ENCODE data around the gene CACNA1C.

Gene CACNA1C

DNA sequence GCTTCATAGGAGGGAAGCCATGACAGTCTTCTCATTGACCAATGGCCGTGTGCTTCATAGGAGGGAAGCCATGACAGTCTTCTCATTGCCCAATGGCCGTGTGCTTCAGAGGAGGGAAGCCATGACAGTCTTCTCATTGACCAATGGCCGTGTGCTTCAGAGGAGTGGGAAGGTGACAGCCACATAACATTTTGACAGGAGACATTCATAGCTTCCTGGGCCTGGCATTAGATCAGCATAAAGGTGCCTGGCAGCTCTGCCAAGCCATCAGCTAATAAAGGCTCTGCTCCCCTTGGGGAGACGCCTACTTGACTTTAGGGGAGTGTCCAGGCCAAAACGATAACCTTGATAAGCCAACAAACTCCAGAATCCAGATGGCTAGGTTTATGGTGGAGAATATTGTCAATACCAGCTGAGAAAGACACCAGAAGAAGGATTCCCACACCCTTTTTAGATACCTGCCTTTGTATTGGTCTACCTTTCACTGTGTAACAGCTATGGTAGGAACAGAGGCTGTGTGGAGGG lies 468.0 kb downstream of the CACNA1C start:
- in situ Hi-C loops (cut with MboI; ENCODE audit: low sequenced_read_pairs): no loop called here

- in situ Hi-C loops (cut with MboI; ENCODE audit: low sequenced_read_pairs): no loop called here
Measured at GRCh38 chr12:2523317-2523716, 470.5 kb downstream of the CACNA1C start.

GRCh38 chr12:2523844-2524243 lies 471.1 kb downstream of the CACNA1C start:
- in situ Hi-C loops (cut with MboI; ENCODE audit: low sequenced_read_pairs): no loop called here

DNA sequence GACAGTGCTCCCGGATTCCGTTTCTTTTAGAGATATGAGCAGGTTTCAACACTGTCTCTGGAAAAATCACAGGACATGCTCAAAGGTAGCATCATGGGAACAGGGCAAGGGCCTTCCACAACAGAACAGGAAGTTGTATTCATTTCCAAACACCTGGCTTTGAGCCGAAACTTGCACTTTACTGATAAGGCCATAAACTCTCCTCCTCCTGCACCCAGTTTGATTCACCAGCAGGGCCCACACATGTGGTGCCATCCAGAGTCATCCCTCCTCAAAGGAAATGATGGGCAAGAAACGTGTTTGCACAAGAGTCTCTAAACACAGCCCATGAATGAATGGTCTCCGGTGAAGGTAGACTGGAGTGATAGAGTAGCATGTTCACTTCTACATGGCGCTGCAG lies 473.6 kb downstream of the CACNA1C start:
- in situ Hi-C loops (cut with MboI; ENCODE audit: low sequenced_read_pairs): no loop called here

DNA sequence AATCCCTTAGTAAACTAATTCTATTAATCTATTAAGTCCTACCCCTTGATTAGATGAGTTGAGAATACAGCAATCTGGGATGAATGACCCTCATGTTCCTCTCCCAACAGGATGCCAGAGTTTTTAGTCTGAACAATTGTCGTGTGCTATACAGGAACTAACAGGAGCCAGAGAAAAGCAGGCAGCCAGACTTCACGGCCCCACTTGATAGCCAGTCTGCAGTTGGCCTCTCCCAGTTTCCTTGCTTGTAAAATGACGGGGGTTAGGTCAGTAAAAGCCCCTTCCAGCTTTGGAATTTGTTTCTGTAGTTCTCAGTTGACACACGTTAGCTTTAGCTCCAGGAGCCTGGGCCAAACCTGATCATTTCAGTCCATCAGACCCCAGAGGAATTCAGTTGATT lies 475.2 kb downstream of the CACNA1C start:
- in situ Hi-C loops (cut with MboI; ENCODE audit: low sequenced_read_pairs): no loop called here

- in situ Hi-C loops (cut with MboI; ENCODE audit: low sequenced_read_pairs): no loop called here
Measured at GRCh38 chr12:2529807-2530206, 477.0 kb downstream of the CACNA1C start.

DNA sequence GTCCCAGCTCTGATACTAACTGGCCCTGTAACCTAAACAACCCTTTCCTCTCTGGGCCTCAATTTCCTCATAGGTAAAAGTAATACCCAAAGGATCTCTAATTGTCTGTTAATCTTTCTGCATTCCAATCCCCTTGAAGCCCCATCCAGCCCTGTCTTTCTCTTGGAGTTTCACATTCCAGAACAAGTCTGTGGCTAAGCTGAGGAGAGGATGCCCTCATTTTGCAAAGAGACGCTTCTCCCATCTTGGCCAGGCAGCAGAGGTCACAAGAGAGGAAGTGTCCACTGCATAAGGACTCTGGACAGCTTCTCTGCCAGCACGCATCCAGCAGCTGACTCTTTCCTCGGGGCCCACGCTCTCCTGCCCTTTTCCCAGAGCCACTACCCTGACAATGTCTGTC lies 478.6 kb downstream of the CACNA1C start:
- in situ Hi-C loops (cut with MboI; ENCODE audit: low sequenced_read_pairs): no loop called here

GRCh38 chr12:2533036-2533435 lies 480.2 kb downstream of the CACNA1C start:
- in situ Hi-C loops (cut with MboI; ENCODE audit: low sequenced_read_pairs): no loop called here

- in situ Hi-C loops (cut with MboI; ENCODE audit: low sequenced_read_pairs): no loop called here
Measured at GRCh38 chr12:2535583-2536204, 482.9 kb downstream of the CACNA1C start.

GRCh38 chr12:2536724-2537123 lies 483.9 kb downstream of the CACNA1C start:
- in situ Hi-C loops (cut with MboI; ENCODE audit: low sequenced_read_pairs): no loop called here

DNA sequence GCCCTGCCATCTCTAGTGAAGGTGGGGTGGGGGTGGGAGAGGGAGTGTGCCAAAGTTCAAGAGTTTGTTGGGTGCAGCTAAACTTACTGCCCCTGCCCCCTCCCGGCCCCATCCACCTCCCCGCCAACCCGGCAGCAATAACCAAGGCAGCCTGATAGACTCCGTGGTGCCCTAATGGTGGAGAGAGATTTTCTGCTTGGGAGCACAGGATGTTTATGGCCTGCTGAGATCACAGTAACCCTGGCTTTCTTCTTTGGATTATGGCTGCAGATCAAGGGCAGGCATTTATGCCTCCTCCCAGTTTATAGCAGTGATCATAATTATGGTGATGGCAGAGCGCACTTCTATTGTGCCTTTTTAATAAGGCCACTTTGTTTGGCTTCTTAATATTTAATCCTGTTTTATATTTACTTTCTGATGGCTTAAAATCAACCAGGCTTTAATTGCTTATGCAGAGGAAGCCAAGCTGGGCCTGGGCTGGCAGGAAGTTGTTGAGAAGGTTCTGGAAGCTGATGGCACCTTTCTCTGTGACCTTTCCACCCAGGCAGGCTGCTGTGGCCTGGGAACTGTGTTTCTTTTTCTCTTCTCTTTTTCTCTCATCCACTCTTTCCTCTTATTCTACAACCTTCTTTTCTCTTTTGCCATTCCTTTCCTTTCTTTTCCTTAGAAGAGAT lies 485.2 kb downstream of the CACNA1C start:
- in situ Hi-C loops (cut with MboI; ENCODE audit: low sequenced_read_pairs): no loop called here

DNA sequence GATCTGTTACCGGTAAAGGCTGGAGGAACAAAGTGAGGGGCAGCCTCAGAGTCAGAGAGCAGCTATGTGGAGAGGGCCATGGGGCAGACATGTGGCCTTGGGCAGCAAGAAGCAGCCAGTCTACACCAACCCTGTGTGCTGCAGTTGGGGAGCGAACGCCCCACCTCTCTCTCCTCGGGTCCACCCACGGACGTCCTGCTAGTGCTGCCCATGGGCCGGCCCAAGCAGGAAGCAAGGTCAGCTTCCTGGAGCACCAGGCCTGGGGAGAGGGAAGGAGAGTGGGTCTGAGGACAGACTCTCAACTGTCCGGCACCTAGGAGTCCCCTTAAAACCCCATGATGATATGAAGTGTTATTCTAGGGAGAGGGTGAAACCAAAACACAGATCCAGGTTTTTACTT lies 487.2 kb downstream of the CACNA1C start:
- in situ Hi-C loops (cut with MboI; ENCODE audit: low sequenced_read_pairs): no loop called here

GRCh38 chr12:2540535-2540941 lies 487.8 kb downstream of the CACNA1C start:
- in situ Hi-C loops (cut with MboI; ENCODE audit: low sequenced_read_pairs): no loop called here

GRCh38 chr12:2541631-2542204 lies 488.9 kb downstream of the CACNA1C start:
- in situ Hi-C loops (cut with MboI; ENCODE audit: low sequenced_read_pairs): no loop called here

DNA sequence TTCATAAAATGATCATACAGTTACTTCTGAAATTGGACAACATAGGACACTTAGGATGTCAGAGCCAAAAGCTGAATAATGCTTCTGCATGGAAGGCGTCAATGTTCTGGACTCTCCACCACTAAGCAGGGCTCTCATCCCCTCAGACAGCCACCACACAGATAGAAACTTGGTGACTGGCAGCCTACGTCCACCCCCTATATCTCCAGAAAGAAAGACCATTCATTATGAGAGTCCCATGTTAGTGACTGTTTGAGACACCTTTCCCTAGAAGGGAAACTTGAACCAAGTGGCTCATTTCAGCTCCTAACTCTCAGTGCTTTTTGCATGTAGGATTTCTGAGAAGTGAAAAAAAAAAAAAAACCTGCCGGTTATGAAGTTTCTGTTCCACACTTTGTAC lies 491.0 kb downstream of the CACNA1C start:
- in situ Hi-C loops (cut with MboI; ENCODE audit: low sequenced_read_pairs): no loop called here

- in situ Hi-C loops (cut with MboI; ENCODE audit: low sequenced_read_pairs): no loop called here
Measured at GRCh38 chr12:2544230-2544629, 491.4 kb downstream of the CACNA1C start.

GRCh38 chr12:2547273-2548044 lies 494.7 kb downstream of the CACNA1C start:
- in situ Hi-C loops (cut with MboI; ENCODE audit: low sequenced_read_pairs): no loop called here

DNA sequence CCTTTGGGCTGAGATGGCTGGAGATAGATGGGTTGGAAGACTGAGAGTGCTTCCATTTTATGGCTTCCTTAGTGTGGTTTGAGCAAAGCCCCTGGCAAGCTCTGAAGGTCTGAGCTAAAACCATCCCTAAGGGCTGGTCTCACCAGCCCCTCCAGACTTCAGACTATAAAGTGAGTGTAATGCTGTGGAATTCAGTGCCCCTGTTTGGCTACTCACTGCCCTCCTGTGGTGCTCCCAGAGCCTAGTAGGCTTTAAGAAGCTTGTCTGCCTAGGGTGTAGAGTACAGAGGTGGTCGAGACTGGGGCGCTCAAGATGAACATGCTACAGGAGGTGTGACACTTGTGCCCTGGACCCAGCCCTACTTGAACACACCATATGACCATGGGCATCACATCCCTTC lies 495.3 kb downstream of the CACNA1C start:
- in situ Hi-C loops (cut with MboI; ENCODE audit: low sequenced_read_pairs): no loop called here

GRCh38 chr12:2550561-2551411 lies 498.0 kb downstream of the CACNA1C start:
- in situ Hi-C loops (cut with MboI; ENCODE audit: low sequenced_read_pairs): loop anchor here (25.0 kb wide), 1 partner anchor 763 kb away; no protein-coding TSS in a partner anchor

DNA sequence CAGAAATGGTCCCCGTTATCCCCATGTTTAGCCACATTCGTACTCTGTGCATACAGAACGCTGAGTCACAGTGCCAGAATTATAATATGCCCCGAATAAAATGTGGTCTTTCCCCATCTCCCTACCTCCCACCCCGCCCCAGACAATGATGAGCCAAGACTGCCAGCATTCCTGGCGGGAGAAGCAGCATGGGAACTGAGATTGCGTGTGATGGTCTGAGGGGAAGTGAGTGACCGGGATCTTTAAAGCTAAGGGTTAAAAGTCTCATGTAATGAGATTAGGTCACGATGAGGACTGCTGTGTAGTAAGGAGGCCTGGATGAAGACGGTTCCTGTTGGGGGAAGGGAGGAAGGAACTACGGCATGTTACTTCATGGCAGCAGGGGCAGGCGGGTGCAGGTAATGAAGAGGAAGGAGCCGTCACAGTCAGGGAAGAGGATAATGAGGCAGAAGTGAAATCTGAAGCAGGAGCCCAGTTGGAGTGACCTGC lies 498.7 kb downstream of the CACNA1C start:
- in situ Hi-C loops (cut with MboI; ENCODE audit: low sequenced_read_pairs): loop anchor here (25.0 kb wide), 1 partner anchor 764 kb away; no protein-coding TSS in a partner anchor

Measured in HL-60/S4 treated with retinoic acid at 250 ng/mL for 4 days and 3 days (cell line).